Transverse colon (tissue), 3 donors: ENCODE measurements around the gene DCST1.

Source experiments
- CTCF ChIP-seq, 5 experiments: fragments of 200-600 bp in 3 of 5; fragments of 450-650 bp in 2 of 5; sonication (generic) in 3 of 5; IDR thresholded peaks; 1 replicate in 2 of 5; 2 replicates in 3 of 5; pipeline ENCODE4 v1.5.1; 2016 to 2017; ENCODE audit warnings: antibody characterized with exemption in 5 of 5, inconsistent platforms in 3 of 5, mild to moderate bottlenecking in 2 of 5, moderate library complexity in 1 of 5
- EP300 ChIP-seq: sonication (generic); formaldehyde crosslinking; IDR thresholded peaks from one replicate; pipeline ENCODE4 v1.6.1; 2017; ENCODE audit warnings: antibody characterized with exemption, low read depth

GRCh38 chr1:154998818-154999570, 34.6 kb upstream of the DCST1 start:
- TF ChIP-seq EP300 (no peak), CTCF (IDR thresholded peaks at IDR 0.05) (peak; percentile 74 to 93 (median 79))
